ENCODE data around the gene PRSS53.

- TF ChIP-seq CTCF (IDR thresholded peaks at IDR 0.05; ENCODE audit: borderline replicate concordance, extremely low read depth, low read length, poor library complexity, severe bottlenecking) (no peak), EZH2 (IDR thresholded peaks at IDR 0.05; ENCODE audit: borderline replicate concordance, low read depth, low read length, severe bottlenecking) (no peak)
These were observed 11.7 kb downstream of the PRSS53 start for GRCh38 chr16:31077024-31077423.
